ENCODE results near the gene ARHGDIA.

- TF ChIP-seq, protein P1, sequence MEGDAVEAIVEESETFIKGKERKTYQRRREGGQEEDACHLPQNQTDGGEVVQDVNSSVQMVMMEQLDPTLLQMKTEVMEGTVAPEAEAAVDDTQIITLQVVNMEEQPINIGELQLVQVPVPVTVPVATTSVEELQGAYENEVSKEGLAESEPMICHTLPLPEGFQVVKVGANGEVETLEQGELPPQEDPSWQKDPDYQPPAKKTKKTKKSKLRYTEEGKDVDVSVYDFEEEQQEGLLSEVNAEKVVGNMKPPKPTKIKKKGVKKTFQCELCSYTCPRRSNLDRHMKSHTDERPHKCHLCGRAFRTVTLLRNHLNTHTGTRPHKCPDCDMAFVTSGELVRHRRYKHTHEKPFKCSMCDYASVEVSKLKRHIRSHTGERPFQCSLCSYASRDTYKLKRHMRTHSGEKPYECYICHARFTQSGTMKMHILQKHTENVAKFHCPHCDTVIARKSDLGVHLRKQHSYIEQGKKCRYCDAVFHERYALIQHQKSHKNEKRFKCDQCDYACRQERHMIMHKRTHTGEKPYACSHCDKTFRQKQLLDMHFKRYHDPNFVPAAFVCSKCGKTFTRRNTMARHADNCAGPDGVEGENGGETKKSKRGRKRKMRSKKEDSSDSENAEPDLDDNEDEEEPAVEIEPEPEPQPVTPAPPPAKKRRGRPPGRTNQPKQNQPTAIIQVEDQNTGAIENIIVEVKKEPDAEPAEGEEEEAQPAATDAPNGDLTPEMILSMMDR (conservative IDR thresholded peaks at IDR 0.05), result no peak
- no peak for TF ChIP-seq ZFX (IDR thresholded peaks at IDR 0.05)
These were observed 45.3 kb upstream of the ARHGDIA start for GRCh38 chr17:81916234-81917001.
